ENCODE results near the gene ANKRD63. TPM values are rescaled to one million over a fixed set of nuclear protein-coding genes. Genes with fewer than 3 reads are reported as not detected.
A peak's percentile ranks its signal among the peaks of the same experiment; 100 is the strongest.

Gene ANKRD63
- polyA plus RNA-seq, 12 donors = 0.14 to 0.45 (median 0.36) TPM; not detected in 9

DNA sequence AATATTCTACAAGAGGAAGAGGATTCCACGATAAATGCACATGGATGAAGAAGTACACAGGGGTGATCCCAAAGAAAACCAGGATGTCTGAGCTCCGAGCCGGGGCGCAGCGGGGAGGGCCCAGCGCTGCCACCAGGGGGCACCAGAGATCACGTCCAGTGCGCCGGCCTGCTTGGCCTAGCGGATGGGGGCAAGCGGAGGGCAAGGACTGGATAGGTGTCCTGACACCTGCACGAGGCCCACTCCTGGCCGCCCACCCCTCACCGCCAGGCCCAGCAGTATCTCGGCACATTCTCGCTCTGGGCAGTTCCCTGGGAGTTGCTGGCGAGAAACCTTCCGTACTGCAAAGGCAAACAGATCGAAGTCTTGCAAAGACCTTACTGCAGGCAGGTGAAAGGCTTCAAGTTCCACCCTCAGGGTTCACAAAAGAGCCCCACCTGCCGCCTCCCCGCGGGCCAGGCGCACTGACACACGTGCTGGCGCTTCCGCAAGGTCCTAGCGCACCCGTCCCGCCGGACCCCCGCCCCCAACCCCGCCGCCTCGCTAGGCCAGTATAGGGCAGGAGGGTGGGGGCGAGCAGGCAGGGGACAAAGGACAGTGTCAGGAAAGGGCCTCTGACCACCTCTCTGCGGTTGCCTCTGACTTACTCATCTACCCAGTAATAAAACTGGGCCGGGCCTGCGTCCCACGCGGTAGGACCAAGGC lies 3.3 kb downstream of the ANKRD63 start:
- peak; percentile 73 for DNase-seq

DNA sequence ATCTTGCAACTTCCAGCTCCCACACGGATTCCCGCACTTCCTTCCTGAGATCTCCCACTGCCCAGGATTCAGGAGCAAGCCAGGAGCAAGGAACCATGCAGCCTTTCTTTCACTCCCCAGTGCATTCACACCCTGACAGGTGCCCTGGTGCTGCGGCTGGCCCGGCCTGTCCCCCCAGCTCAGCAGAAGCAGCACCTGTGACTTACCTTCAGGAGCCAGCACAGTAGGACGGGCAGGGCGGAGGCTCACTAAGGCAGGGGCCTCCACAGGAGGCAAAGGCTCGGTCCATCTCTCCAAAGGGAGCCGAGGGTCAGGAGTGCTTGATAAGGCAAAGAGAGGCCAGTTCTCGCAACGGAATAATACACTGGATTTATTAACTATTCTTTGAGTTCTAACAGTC lies 4.8 kb downstream of the ANKRD63 start:
- no peak for DNase-seq

DNA sequence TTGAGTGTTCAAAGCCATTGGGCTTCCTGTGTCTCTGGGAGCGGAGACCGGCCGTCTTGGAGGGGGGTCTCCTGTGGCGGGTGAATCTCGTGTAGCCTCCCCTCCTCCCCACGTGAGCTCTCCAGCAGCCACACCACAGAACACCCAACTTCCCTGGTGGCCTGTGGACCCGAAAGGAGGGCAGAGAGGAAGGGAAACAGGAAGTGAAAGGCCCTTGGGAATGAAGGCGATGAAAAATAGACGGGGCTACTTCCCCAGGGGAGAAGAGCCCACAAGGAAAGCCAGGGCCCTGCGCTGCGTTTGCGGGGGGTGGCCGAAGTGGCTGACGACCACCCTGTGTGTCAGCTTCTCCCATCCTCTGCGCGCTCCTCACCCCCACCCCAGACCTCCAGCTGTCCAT lies 5.4 kb downstream of the ANKRD63 start:
- no peak for DNase-seq

DNA sequence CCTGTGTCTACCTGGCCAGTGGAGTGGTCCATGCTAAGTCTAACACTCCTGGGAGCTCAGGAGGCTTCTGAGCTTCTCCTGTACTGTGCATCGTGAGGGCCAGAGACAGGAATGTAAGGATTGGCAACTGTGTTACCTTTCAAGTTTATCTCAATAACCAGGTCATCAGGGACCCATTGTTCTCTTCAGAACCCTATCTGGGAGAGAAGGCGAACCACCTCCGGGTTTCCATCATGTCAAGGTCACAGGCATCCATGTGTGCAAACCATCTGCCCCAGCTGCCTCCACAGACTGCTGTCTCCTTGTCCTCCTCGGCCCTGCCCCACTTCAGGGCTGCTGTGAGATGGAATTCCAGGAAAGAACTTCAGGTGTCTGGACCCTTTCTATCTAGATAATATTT lies 5.9 kb downstream of the ANKRD63 start:
- no peak for DNase-seq

DNA sequence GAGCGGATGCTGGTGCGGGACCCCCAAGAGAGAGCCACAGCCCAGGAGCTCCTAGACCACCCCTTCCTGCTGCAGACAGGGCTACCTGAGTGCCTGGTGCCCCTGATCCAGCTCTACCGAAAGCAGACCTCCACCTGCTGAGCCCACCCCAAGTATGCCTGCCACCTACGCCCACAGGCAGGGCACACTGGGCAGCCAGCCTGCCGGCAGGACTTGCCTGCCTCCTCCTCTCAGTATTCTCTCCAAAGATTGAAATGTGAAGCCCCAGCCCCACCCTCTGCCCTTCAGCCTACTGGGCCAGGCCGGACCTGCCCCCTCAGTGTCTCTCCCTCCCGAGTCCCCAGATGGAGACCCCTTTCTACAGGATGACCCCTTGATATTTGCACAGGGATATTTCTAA lies 6.9 kb downstream of the ANKRD63 start:
- no peak for DNase-seq

DNA sequence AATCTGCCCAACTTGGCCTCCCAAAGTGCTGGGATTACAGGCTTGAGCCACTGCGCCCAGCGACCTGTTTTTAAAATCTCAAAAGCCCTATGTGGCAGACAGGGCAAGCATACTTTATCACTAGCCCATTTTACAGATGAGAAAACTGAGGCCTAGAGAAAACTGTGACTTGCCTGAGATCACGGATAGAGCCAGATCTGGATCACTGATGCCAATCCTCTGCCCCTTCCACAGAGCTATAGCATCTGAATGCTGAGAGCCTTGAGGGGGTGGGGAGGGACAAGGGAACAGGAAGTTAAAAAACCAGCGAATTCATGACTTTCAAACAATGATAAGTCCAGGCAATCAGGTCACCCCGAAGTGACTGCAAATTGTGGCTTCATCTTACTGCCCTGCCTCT lies 7.3 kb downstream of the ANKRD63 start:
- DNase-seq = no peak

DNA sequence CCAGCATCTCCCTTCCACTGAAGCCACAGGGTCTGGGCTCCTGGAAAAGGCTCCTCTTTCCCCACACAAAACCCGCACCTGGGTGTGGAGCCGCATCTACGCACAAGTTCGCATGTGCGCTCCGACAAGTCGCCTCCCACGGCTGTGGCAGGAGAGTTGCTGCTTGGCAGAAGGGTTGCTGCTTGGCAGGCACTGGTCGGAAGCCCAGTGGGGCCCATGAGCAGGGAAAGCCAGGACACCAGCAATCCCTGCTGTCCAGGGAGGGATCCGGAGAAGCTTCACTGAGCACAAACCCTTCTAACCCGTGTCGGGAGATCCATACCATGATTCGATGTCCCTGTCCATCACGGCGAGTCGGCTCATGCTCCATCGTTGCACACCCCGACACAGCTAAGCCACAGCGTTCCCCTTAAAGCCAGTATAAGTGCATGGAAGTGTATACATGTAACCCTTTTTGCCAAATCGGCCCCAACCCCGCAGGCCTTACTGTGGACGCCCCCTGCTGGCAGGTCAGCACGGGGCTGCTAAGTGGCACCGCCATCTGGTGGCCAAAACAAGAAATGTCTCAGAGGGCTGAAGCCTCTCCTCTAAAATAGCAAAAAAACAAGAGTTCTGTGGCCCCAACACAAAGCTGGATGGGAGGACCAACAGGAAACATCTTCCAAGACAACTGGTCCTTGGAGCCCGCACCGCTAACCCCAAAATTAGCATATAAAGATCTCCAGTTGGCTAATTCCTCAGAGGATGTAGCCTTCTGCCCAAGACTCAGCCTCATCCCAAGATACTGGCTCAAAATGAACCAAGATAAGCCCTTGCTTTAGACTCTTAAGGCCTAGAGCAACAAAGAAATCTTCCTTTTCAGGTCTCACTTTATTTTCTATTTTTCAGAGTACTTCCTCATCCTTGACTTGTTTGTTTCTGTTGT lies 8.3 kb downstream of the ANKRD63 start:
- DNase-seq = peak; percentile 73

DNA sequence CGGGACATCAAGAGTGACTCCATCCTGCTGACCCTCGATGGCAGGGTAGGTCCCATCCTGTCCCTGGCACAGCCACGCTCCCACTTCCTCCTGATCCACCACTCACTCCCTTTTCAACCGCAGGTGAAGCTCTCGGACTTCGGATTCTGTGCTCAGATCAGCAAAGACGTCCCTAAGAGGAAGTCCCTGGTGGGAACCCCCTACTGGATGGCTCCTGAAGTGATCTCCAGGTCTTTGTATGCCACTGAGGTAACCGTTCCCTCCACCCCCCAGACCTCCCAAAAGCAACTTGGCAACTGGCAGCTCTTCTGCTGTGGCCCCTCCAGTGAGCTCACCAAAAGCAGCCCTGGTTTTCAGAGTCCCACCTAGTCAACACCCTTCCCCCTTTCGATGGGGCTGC lies 9.4 kb downstream of the ANKRD63 start:
- DNase-seq = no peak

DNA sequence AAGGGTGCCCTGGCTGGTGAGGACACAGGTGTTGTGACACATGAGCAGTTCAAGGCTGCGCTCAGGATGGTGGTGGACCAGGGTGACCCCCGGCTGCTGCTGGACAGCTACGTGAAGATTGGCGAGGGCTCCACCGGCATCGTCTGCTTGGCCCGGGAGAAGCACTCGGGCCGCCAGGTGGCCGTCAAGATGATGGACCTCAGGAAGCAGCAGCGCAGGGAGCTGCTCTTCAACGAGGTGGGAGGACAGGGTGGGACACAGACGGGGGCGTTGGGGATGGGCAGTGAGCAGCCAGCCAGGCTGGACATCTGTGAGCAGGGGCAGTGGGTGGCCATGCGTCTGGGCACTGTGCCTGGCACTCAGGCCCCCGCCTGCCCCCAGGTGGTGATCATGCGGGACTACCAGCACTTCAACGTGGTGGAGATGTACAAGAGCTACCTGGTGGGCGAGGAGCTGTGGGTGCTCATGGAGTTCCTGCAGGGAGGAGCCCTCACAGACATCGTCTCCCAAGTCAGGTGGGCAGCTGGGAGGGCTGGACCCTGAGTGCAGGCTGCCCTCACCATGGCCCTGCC lies 10.3 kb downstream of the ANKRD63 start:
- no peak for DNase-seq

DNA sequence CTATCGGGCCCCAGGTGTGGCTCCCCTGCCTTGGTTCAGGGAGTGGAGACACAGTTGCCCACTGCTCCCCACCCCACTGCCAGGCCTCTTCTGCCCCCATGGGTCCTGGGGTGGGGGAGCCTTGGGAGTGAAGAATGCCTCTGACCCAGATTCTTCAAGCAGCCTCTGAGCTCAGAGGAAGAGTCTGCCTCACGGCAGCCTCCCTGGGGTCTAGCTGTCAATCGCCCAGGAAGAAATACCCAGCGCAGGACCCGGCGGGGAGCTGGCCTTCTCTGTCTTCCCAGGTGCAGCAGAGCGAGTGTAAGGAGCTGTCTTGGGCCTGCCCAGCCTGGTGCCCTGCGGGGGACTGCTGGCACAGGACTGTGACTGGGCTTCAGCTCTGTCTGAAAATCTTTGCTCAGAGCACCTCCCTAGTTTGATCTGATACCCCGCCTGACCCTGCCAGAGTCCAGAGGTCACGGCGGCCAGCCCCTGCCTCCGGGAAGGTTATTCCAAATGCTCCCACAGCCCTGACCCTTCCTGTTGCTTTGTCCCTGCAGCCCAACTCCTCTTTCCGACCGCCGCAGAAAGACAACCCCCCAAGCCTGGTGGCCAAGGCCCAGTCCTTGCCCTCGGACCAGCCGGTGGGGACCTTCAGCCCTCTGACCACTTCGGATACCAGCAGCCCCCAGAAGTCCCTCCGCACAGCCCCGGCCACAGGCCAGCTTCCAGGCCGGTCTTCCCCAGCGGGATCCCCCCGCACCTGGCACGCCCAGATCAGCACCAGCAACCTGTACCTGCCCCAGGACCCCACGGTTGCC lies 11.0 kb downstream of the ANKRD63 start:
- no peak for DNase-seq

DNA sequence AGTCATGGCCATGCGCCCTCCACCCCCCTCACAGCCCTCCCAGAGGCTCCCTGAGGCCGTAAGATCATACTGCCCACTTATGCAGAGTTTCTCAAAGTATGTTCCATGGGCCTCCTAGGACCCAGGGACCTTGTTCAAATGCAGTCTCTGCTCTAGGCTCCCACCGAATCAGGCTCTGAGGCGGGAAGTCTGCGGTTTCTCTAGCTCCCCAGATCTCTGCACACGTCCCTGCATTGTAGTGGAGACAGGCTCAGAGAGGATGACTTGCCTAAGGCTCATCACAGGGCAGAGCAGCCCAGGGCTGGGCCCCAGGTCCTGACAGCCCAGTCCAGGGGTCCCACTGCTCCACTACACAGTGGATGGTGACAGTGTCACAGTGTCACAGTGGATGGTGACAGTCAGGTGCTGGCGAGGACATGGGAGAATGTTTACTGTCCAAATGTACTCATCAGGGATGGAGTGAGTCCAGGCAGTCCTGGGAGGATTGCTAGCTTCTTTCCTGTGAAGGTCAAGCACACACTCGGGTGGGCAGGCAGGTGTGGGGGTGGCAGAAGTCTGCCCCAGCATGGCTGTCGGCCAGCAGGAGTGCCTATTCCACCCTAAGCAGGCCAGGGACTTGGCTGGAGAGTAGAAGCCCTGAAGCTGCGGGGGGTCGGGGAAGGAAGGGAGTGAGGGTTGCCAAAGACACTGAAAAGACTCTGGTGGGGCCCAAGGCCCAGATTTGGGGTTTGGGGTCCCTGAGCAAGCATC lies 12.4 kb downstream of the ANKRD63 start:
- no peak for DNase-seq

DNA sequence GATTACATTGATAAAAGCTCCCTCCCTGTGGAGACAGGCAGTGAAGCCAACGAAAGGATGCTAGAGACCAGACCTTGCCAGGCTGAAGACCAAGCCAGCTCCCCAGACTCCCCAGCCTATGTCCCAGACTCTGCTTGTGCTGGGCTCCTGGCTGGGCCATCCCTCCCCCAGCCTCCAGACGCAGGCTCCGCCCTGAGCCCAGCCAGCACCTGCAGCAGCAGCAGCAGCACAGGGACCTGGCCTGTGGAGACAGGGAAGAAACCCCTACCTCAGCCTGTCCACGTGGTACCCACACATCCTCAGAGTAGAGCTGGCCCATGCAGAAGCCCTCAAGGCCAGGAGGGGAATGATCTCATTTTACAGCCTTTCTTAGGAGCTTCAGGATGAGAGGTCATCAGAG lies 13.3 kb downstream of the ANKRD63 start:
- no peak for DNase-seq

DNA sequence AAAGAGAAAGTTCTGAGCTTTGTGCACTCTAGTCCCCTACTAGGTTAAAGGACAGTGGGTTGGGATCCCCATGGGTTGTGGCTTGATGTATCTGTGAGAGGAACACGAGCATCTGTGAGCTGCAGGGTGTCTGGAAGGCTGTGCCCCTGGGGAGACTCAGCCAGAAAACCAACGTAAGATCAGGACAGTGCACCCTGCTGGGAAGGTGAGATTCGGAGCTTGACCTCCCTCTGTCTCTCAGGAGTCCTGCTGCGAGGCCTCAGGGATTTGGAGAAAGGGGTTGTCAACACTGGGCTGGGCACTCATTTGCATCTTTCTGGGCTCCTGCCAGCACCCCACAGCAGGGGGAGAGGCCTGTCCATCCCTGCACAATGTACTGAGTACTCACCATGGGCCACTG lies 15.2 kb downstream of the ANKRD63 start:
- DNase-seq = no peak

DNA sequence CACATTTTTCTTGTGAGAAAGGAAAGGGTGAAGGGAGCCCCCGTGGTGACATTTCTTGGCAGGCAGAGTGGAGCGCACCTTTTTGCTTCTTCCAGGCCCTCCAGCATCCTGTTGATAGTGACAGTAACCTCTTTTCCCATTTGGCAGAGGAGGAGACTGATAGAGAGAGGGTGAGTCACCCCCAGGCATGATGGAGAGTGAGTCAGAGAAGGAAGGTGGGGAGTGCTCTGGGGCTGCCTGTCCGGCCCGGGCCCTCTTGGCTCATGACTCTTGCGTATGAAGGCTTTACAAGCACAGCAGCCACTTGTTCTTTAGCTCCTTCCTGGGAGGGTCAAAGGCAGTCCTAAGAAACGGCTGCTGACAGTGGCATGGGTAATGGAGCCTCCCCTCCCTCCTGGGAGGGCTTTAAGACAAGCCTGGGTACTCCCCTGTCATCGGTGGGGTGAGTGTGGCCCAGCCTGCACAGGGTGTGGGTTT lies 16.0 kb downstream of the ANKRD63 start:
- DNase-seq = no peak

DNA sequence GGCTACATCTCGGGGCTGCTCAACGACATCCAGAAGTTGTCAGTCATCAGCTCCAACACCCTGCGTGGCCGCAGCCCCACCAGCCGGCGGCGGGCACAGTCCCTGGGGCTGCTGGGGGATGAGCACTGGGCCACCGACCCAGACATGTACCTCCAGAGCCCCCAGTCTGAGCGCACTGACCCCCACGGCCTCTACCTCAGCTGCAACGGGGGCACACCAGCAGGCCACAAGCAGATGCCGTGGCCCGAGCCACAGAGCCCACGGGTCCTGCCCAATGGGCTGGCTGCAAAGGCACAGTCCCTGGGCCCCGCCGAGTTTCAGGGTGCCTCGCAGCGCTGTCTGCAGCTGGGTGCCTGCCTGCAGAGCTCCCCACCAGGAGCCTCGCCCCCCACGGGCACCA lies 17.0 kb downstream of the ANKRD63 start:
- DNase-seq = no peak

DNA sequence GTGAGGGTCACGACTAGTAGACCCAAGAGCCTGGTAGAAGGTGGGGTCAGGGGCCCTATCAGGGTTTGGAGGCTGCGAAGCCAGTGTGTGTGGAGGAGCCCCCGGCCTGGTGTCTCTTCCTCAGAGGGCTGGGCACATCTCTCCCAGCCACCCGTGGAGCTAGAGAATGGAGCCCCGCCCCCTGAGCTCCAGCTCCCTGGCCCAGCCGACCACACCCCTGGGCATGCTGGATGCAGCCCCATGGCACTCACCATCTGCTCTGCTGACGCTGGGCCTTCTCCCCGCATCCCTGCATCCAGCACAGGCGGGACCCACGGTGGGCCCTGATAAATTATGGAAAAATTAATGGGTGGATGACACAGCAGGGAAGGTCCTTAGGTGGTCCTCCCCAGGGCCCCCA lies 17.5 kb downstream of the ANKRD63 start:
- no peak for DNase-seq

DNA sequence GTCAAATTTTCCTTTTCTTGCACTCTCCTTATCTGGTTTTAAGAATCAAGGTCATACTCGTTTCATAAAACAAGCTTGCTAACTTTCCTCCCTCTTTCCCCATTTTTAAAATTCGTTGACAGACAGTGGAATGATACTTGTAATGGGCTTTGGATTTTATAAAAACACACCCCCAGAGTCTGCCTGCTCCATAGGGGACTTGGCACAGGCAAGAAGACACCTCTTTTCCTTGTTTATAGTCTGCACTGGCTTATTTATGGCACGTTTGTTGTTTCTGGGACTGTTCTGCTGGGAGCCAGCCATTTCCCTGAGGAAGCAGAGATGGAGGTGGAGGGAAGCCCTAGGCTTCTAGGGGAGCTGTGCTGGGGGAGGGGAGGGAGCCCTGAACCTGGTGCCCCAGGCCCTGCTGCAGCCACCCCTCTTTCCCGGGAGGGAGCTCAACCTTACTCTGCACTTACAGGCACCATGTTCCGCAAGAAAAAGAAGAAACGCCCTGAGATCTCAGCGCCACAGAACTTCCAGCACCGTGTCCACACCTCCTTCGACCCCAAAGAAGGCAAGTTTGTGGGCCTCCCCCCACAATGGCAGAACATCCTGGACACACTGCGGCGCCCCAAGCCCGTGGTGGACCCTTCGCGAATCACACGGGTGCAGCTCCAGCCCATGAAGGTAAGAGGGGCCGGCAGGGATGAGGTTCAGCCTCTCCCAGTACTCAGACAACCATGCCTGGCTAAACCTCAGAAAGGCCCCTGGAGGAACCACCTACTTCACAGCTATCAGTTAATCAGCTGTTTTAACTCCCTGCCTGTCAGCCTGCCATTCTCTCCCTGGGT lies 18.3 kb downstream of the ANKRD63 start:
- DNase-seq = no peak

DNA sequence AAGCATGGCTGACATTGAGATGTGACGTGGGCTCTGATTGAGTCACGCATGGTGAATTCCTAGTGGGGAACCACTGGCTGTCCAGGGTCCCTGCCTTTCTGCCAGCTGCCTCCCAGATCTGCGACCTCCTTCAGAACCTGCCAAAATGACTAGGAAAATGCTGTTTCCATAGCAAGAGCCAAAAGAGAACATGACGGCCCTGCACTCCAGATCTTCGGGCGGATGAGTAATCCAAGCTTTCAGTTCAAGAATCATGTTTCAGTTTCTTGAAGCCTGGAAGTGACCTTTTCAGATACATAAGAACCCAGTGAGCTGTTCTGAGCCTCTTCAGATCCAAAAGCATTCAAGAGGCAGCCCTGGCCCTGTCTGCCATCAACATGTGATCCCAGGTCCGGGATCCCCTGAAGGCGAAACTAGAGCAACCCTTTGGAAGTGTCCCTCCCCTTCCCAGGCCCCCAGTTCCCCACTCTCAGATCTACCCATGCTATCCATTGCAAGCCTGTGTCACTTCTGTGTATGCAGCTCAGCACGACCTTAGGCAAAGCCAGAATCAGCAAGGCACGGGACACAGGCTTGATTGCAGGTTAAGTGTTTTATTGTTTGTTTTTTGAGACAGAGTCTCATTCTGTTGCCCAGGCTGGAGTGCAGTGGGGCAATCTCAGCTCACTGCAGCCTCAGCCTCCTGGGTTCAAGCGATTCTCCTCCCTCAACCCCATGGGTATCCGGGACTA lies 19.7 kb downstream of the ANKRD63 start:
- DNase-seq = no peak

DNA sequence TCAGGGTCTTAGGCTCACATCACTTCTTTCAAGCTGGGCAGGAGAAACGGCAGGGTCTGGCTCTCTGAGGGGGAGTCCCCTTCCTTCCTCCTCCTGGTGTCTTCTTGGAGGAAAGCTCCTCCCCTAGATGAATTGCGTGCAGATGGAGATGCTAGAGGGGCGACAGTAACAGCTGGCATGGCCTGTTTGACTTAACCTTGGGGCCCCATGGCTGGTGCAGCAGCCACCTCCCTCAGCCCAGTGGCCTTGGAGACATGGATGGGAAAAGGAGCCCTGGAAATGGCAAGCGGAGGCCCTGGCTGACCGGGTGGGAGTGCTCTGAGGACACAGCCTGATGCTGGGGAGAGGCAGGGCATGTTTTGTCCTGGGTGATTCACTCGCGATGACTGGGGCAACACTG lies 23.8 kb downstream of the ANKRD63 start:
- DNase-seq = no peak

DNA sequence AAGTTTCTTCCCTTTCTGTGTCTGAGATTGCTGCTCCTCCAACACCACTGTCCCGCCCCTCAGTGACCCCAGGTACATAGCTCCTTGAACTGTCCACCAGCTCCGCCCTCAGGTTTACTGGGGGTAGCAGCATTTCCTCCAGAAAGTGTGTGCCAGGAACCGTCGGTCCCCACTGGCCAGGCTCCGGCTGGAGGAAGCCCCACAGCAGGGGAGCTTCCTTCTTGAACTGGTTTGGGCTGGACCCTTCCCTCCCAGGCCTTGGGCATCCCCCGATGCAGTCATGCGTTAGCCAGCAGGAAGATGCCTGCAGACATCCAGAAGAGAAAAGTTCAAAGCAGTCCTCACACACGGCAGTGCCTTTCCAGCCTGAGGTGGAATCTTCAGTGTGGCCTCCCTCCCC lies 24.3 kb downstream of the ANKRD63 start:
- DNase-seq = no peak
